ENCODE results near the gene CLSTN1.

DNA sequence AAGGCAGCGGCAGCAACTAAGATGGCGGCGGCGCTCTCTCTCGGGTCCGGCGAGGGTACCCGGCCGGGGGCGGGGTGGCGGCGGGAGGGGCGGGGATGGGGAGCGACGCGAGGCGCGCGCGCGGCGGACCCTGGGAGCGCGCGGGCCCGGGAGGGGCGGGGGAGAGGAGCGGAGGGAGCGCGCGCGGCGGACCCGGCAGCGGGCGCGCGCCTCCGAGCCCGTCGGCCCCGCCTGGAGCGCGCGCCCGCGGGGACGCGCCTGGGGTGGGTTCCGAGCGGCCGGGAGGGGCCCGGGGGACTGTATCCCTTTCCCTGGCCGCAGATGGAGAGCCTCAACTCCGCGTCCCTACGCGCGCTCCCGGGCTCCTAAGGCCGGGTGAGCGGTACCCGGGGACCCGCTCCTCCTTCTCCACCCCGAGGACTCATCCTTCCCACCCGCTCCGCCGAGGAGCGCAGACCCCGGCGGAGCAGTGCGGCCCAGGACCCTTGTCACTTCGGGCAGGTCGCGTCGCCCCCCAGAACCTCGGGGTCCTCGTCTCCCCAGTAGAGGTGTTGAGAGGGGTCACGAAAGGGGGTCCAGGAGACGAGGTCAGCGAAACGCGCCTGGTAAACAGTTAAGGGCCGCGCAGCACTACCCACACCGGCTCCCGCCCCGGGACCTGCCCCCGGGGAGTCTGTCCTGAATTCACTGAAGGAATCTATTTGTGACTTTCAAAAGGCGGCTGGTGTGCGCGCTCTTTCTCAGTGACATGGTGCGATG lies at the start of gene CLSTN1:
- no peak for TF ChIP-seq SMARCC2 (IDR thresholded peaks at IDR 0.05)
- no peak for TF ChIP-seq ZNF350 (CRISPR knock-in tag; IDR thresholded peaks at IDR 0.05; ENCODE audit: borderline replicate concordance, low read depth)
- no peak; the same call in 1 of the 2 replicates for TF ChIP-seq MAZ (IDR thresholded peaks at IDR 0.05; ENCODE audit: borderline replicate concordance, low read depth, low read length)
- TF ChIP-seq MAZ (CRISPR knock-in tag; IDR thresholded peaks at IDR 0.05; ENCODE audit: low read depth): no peak
- TF ChIP-seq, protein P1, sequence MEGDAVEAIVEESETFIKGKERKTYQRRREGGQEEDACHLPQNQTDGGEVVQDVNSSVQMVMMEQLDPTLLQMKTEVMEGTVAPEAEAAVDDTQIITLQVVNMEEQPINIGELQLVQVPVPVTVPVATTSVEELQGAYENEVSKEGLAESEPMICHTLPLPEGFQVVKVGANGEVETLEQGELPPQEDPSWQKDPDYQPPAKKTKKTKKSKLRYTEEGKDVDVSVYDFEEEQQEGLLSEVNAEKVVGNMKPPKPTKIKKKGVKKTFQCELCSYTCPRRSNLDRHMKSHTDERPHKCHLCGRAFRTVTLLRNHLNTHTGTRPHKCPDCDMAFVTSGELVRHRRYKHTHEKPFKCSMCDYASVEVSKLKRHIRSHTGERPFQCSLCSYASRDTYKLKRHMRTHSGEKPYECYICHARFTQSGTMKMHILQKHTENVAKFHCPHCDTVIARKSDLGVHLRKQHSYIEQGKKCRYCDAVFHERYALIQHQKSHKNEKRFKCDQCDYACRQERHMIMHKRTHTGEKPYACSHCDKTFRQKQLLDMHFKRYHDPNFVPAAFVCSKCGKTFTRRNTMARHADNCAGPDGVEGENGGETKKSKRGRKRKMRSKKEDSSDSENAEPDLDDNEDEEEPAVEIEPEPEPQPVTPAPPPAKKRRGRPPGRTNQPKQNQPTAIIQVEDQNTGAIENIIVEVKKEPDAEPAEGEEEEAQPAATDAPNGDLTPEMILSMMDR (CRISPR knock-in tag; IDR thresholded peaks at IDR 0.05): no peak
- no peak for TF ChIP-seq NFIC (IDR thresholded peaks at IDR 0.05; ENCODE audit: low read length)
- no peak for TF ChIP-seq ZFP62 (CRISPR knock-in tag; IDR thresholded peaks at IDR 0.05)
- no peak for TF ChIP-seq NPAS2 (CRISPR knock-in tag; IDR thresholded peaks at IDR 0.05; ENCODE audit: borderline replicate concordance)

Data from HepG2 (cell line).